Uterus (tissue), 2 donors: ENCODE results near the gene SGF29.
"Not testable (repeated sequence)": the region's sequence is repeated elsewhere in the genome, so short reads cannot be mapped to it uniquely, and the experiment has no call there.

Source experiments
- POLR2A ChIP-seq, 2 donors: fragments of 450-650 bp; IDR thresholded peaks; one replicate each; pipeline ENCODE4 v1.6.1; 2016; ENCODE audit warnings: antibody characterized with exemption in 2 of 2, mild to moderate bottlenecking in 1 of 2, moderate library complexity in 1 of 2
- TF ChIP-seq, protein P1 (sequence below), 4 experiments: fragments of 200-600 bp in 2 of 4; fragments of 450-650 bp in 2 of 4; sonication (generic) in 2 of 4; IDR thresholded peaks; one replicate each; pipeline ENCODE4 v1.5.1; 2016 to 2019; ENCODE audit warnings: antibody characterized with exemption in 4 of 4, mild to moderate bottlenecking in 2 of 4, moderate library complexity in 1 of 4

DNA sequence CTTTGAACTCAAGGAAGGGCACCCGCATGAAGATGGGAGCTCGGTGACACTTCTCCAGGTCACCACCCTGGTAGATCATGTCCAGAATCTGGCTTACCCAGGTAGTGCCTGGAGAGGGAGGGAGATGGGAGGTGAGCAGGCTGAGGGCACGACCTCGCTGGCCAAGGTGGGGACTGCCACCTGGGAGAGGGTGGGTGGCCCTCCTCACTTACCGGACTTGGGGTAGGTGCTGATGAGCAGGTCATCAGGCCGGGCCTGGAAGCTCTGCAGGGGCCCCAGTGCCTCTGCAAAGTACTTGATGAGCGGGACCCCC, 54.7 kb downstream of the SGF29 start:
- TF ChIP-seq, protein P1, sequence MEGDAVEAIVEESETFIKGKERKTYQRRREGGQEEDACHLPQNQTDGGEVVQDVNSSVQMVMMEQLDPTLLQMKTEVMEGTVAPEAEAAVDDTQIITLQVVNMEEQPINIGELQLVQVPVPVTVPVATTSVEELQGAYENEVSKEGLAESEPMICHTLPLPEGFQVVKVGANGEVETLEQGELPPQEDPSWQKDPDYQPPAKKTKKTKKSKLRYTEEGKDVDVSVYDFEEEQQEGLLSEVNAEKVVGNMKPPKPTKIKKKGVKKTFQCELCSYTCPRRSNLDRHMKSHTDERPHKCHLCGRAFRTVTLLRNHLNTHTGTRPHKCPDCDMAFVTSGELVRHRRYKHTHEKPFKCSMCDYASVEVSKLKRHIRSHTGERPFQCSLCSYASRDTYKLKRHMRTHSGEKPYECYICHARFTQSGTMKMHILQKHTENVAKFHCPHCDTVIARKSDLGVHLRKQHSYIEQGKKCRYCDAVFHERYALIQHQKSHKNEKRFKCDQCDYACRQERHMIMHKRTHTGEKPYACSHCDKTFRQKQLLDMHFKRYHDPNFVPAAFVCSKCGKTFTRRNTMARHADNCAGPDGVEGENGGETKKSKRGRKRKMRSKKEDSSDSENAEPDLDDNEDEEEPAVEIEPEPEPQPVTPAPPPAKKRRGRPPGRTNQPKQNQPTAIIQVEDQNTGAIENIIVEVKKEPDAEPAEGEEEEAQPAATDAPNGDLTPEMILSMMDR (IDR thresholded peaks at IDR 0.05) = not testable (repeated sequence)
- TF ChIP-seq POLR2A (IDR thresholded peaks at IDR 0.05) = not testable (repeated sequence)
